NK-92 treated with Interleukin-12 subunit alpha and Interleukin-12 subunit beta, amount 100 ng/mL, for 24 hours (cell line): Measurements from ENCODE around the gene TEX101.
A peak's percentile ranks its signal among the peaks of the same experiment; 100 is the strongest.
"Not testable (repeated sequence)": the region's sequence is repeated elsewhere in the genome, so short reads cannot be mapped to it uniquely, and the experiment has no call there.

Experiments
- DNase-seq: peaks from one replicate; lab custom pipeline; 2025; lab: John Stamatoyannopoulos, UW

TEX101 gene

DNA sequence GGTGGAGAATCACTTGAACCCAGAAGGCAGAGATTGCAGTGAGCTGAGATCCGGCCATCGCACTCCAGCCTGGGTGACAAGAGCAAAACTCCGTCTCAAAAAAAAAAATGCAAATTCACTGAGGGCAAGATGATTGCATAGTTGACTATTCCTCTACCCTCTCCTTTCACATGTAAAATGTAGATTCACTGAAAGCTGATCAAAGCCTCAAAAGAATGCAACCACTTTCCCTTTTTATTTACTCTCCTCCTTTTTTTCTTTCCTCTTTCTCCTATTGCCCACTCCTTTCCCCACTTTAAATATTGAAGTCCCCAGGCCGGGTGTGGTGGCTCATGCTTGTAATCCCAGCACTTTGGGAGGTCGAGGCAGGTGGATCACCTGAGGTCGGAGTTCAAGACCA, 6.3 kb downstream of the TEX101 start:
- no peak for DNase-seq

DNA sequence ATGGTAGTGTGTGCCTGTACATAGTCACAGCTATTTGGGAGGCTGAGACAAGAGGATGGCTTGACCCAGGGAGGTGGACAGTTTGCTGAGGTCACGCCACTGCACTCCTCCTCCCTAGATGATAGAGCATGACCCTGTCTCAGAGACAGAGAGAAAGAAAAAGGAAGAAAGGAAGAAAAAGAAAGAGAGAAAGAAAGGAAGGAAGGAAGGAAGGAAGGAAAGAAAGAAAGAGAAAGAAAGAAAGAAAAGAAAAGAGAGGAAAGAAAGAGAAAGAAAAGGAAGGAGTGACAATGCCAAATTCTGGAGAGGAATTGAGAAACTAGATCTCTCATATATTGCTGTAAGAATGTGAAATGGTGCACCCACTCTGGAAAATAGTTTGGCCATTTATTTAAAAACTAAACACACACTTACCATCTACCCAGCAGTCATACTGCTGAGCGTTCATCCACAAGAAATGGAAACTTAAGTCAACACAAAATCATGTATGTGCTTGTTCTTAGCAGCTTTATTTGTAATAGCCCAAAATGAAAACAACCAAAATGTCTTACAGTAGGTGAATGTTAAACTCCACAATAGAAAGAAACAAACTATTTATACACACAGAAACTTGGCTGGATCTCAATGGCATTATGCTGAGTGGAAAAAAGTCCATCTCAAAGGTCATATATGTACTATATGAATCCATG, 7.5 kb downstream of the TEX101 start:
- DNase-seq = no peak

DNA sequence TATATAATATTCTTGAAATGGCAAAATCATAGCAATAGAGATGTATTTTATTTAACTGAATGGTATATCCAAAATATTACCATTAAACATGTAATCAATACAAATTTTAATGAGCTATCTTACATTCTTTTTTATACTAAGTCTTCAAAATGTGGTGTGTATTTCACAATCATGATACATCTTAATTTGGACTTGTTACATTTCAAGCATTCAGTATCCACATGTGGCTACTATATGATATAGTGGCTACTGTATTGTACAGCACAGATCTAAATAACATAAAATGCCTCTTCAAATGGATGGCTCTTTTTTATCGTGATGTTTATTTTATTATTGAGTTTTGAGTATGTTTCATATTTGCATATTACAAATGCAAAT, 8.0 kb downstream of the TEX101 start:
- DNase-seq = no peak

DNA sequence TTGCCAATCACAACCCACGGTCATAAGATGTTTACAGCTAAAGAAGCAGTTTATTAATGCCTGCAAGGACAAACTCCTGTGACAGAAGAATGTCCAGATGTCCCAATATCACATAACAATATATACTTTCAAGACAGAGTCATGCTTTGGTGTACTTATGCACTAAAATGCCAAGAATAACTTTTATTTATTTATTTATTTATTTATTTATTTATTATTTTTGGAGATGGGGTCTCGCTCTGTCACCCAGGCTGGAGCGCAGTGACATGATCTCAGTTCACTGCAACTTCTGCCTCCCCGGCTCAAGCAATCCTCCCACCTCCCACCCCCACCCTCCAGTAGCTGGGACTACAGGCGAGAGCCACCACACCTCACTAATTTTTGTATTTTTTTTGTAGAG, 9.1 kb downstream of the TEX101 start:
- DNase-seq = no peak

DNA sequence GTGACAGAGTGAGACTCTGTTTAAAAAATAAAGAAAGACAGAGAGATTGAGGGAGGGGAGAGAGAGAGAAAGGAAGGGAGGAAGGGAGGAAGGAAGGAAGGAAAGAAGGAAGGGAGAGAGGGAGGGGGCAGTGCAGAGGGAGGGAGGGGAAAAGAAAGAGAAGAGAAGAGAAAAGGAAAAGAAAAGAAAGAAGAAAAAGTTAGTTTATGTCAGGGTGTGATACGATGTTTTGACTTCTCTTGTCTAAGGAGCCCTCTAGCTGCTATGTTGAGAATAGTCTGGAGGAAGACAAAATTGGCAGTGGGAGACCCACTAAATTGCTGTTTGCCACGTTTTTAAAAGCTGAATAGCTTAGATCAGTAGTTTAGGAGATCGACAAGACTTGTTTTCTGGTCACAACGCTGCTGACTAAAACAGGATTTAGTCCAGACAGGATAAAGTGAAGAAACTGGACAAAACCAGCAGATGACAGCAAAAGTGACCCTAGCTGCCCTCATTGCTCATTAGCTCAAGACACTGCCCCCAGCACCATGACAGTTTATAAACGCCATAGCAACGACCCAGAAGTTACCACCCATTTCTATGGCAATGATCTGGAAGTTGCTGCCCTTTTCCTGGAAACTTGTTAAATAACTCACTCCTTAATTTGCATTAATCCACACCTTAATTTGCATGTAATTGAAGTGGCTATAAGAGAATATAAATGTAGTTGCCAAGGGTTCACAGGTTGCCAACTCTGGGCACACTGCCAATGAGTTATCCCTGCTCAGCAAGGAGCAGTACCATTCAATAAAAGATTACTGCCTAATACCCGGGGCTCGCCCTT, 11.1 kb downstream of the TEX101 start:
- DNase-seq = no peak

DNA sequence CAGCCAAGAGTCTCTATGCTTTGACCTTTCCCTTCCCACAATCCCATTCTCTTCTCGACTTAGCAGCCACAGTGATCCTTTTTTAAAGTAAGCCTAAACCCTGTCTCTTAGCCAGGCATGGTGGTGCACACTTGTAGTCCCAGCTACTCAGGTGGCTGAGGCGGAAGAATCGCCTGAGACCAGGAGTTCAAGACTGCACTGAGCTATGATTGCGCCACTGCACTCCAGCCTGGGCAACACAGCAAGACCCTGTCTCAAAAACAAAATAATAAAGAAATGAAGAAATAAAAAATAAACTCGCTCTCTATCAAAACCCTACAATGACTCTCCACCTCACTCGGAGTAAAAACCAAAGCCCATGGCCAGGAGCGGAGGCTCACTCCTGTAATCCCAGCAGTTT, 14.7 kb downstream of the TEX101 start:
- DNase-seq = no peak

DNA sequence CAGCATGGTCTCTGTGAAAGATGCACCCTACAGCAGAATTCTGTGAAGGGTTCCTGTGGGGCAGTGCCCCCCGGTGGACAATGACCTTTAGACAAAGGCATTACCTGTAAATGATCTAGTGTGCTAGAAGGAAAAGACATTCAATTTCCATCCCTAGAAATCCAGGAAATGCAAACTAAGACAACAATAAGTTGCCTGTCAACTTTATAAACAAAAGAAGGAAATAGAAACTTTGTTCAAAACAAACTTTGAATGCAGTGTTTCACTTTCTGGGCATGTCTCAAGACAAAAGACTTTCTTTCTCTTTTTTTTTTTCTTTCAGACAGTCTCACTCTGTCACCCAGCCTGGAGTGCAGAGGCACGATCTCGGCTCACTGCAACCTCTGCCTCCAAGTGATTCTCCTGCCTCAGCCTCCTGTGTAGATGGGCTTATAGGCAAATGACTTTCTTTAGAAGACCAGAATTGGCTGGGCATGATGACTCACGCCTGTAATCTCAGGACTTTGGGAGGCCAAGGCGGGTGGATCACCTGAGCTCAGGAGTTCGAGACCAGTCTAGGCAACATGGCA, 15.5 kb downstream of the TEX101 start:
- DNase-seq = no peak

DNA sequence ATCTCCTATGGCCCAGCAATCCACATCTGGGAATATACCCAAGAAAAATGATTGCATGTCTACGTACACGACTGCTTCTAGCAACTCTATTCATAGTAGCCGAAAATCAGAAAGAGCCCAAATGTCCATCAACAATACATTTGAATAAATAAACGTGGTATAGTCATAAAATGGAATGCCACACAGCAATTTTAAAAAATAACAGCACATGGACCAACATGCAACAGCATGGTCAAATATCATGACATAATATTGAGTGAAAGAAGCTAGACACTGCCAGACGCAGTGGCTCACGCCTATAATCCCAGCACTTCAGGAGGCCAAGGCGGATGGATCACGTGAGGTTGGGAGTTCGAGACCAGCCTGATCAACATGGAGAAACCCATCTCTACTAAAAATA, 16.3 kb downstream of the TEX101 start:
- DNase-seq = no peak

DNA sequence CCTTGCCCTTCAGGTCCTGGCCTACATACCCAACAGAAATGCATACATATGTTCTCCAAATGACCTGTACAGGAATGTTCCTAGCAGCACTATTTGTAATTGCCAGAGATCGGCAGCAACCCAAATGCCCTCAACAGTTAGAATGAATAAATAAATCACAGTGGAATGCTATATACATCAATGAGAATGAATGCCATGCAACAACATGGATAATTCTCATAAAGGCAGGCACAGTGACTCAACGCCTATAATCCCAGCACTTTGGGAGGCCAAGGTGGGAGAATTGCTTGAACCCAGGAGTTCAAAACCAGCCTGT, 18.6 kb downstream of the TEX101 start:
- no peak for DNase-seq

DNA sequence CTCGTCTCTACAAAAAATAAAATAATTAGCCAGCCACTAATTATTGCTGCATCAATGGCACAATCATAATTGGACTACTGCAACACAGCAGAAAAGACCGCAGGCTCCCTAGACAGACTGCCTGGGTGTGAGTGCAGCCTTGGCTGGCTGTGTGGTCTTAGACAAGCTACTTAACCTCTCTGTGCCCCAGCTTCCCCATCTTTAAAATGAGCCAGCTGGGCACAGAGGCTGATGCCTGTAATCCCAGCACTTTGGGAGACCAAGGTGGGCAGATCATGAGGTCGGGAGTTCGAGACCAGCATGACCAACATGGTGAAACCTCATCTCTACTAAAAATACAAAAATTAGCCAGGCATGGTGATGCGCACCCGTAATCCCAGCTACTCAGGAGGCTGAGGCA, 19.0 kb downstream of the TEX101 start:
- no peak for DNase-seq

DNA sequence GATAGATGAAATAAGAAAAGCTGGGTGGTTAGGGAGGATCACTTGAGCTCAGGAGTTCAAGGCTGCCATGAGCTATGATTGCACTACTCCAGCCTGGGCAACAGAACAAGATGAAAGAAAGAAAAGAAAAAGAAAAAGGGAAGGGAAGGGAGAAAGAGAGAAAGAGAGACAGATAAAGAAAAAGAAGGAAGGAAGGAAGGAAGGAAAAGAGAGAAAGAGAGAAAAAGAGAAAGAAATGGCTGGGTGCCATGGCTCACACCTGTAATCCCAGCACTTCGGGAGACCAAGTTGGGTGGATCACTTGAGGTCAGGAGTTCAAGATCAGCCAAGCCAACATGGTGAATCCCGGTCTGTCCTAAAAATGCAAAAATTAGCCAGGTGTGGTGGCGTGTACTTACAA, 21.1 kb downstream of the TEX101 start:
- DNase-seq = no peak

DNA sequence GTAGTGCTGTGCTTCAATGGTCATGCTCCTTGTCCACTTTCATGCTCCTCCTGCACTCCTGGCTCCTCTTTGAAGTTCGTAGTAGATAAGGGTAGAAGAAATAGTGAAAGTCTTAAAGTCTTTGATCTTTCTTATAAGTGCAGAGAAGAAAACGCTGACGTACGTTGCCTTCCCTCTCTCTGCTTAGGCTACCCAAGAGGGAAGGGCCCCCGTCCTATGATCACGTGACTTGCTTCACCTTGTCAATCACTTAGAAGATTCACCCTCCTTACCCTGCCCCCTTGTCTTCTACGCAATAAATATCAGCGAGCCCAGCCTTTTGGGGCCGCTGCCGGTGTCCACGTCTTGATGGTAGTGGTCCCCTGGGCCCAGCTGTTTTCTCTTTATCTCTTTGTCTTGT, 22.6 kb downstream of the TEX101 start:
- DNase-seq = not testable (repeated sequence)

DNA sequence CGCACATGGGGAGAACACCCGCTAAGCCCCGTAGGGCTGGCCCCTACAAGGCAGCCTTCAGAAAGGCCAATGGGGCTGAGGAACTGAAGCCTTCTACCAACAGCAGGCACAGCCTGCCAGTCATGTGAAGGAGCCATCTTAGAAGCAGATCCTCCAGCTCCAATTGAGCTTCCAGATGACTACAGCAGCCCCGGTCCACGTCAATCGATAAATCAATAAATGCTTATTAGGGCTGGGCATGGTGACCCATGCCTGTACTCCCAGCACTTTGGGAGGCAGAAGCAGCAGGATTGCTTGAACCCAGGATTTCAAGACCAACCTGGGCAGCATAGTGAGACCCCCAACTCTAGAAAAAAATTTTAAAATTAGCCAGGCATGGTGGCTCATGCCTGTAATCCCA, 23.0 kb downstream of the TEX101 start:
- no peak for DNase-seq

DNA sequence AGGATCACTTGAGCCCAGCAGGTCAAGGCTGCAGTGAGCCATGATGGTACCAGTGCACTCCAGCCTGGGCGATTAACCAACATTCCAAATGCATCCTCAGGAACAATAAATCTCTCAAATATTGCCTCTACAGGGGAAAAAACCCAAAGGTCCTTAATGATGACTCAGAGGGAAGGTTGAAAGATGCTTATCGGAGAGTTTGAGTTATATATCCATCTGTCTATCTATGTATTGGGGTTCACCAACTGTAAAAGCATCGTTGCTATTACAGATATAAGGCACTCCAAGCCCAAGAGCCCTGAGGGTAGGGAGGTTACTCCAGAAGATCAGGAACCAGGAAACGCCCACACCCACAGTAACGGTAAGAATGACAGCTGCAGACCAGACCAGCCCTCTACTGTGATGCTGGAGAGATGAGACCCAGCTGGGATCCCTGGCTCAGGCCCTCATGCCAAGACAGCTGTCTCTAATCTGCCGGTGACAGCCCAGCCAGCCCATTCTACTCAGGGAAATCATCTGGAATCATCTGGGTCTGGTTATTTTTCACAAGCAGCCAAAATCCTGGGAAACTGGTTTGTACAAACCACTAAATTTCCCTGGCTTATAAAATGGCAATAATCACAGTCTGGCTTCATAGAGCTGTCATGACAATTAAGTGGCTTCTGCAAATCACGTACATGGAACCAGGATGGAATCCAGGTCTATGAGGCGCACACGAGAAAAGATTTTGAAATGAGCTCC, 23.8 kb downstream of the TEX101 start:
- no peak for DNase-seq

DNA sequence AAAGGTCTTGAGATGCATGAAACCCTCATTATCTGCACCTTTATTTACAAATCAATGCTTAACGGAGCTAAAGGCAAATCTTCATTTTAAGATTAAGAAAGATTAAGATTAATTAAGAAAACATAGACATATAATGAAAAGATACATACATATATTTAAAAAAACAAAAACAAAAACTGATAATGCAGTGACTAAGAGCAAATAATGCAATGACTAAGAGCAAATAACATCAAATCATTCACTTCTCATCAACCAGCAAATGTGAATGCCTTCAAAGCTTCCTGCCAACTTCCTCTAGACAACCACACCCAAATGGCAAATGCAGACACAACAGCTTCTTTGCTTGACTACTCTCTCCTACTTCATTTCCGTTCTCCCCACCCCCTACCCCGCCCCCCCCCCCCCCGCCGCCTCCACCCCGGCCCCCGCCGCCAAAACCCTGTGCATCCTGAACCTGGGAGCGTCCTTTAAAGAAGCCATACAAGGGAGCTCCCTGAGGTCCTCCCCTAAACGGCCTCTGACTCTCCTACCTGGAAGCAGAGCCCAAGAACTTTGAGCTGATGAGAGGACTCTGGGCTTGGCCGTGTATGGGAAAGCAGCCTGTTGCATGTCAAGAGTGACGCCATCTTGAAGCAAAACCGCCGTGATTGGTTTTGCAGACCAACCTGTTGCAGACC, 24.5 kb downstream of the TEX101 start:
- DNase-seq = no peak

DNA sequence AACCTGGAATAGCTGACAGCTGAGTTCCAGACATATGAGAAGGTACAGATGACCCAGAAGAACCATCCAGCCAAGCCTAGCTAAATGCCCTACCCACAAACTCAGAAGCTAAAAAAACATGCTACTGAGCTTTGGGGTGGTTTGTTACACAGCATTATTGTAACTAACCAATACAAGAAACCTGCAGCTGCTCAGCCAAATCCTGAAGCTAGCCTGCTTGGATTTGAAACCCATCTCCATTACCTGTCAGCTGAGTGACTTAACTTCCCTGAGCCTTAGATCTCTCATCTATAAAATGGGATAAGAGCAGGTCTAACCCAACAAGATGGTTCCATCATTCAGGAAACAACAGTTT, 25.0 kb downstream of the TEX101 start:
- no peak for DNase-seq

DNA sequence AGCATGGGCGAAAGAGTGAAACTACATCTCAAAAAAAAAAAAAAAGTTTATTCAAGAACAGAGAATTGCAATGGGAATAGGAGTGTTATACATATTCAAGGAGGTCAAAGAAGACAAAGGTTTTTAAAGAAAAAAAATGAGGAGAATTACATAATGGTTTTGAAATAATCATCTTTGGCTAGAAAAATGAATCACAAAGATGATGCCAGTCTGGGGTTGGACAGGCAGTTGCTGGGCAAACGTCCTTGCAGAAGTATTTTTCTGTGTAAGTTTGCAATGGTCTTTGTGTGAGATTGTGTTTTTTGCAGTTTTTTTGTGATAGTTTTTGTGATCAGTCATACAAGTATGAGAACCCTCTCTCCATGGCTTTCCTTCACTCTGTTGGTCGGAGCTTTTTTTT, 27.0 kb downstream of the TEX101 start:
- DNase-seq = no peak

DNA sequence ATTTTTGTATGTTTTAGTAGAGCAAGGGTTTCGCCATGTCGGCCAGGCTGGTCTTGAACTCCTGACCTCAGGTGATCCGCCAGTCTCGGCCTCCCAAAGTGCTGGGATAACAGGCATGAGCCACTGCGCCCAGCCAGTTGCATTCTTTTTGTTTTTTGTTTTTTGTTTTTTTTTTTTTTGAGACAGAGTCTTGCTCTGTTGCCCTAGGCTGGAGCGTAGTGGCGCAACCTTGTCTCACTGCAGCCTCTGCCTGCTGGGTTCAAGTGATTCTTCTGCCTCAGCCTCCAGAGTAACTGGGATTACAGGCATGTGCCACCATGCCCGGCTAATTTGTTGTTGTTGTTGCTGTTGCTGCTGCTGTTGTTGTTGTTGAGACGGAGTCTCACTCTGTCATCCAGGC, 29.4 kb downstream of the TEX101 start:
- DNase-seq = not testable (repeated sequence)

DNA sequence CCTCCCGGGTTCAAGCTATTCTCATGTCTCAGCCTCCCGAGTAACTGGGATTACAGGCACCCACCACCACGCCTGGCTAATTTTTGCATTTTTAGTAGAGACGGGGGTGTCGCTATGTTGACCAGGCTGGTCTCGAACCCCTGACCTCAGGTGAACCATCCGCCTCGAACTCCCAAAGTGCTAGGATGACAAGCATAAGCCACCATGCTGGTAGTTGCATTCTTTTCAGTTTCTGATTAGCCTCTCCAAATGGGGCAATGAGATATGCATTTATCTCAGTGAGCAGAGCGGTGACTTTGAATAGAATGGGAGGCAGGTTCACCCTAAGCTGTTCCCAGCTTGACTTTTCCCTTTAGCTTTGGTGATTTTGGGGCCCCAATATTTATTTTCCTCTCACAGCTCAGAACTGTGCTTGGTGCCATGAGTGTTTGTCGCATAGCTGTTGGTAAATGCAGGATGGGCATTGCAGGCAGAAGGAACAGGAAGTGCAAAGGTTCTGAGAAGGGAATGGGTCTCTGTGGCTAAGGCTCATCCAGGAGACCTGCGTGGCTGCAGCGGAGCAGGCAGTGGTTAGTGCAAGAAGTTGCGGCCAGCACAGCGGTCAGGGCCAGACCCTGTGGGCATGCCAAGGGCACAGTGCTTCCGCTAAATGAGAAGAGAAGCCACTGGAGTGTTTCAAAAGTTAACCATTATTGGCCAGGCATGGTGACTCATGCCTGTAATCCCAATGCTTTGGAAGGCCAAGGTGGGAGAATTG, 30.0 kb downstream of the TEX101 start:
- DNase-seq = no peak

DNA sequence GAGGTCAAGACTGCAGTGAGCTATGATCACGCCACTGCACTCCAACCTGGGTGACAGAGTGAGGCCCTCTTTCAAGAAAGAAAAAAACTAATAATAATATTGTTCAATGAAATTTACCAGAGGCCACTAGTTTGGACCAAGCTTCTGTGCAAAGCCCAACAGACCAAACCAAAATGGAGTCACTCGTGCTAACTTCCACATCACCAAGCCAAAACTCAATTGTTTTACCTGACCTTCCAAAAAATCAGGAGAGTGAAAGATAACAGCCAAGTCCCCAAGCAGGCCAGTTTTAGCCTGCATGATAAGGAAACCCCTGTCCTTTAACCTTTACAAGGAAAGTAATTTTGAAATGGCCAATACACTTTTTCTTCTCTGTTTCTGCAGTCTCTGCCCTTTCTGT, 30.7 kb downstream of the TEX101 start:
- DNase-seq = no peak

DNA sequence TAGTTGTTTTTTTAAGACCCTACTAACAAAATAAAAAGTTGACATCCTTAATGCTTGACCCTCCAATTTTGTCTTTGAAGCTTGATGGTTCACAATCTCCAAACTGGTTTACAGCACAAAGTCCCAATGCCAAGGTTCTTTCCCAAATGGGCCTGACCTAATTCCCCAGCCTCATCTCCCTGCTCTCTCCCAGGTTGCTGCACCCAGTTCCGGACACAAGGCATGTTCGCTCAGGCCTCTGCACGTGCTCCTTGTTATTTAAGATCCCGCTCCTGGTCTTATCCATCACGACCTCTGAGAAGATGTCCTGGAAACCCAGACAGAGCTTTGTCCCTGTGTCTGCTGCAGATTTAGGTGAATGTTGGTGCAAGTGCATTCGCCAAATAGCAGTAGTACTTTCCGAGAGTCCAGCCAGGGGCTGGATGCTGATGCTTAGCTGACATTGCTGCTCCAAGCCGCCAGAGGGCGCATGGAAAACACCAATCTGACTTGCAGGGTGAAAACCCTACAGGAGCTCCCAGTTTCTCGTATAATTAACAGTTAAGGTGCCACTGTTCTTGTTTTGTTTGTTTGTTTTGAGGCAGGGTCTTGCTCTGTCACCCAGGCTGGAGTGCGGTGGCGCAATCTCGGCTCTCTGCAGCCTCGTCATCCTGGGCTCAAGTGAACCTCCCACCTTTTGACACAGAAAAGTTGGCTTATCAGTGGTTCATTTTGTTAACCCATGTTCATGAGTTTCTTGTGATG, 32.2 kb downstream of the TEX101 start:
- peak; percentile 41 for DNase-seq
